ENCODE results near the gene PRIM1. TPM values are rescaled to one million over a fixed set of nuclear protein-coding genes. Genes with fewer than 3 reads are reported as not detected.

PRIM1 gene
- total and polyA plus RNA-seq, 2 of the 8 experiments (the other 6 are each of a cell fraction or from before 2014, with no cell fraction given): 52.4 to 61.9 TPM

GRCh38 chr12:56749853-56750252 lies 2.3 kb downstream of the PRIM1 start:
- CTCF ChIA-PET (ENCODE audit: partially characterized antibody): interaction anchor here (1.0 to 1.6 kb wide), 3 partner anchors 11 to 253 kb away, joined by 4 to 5 read pairs (median 5); no protein-coding TSS in a partner anchor
- no peak overlapping the region for H3K4ac ChIP-seq (replicated peaks; ENCODE audit: insufficient read length, low read depth, low read length)
- no peak overlapping the region for H3K9ac ChIP-seq (replicated peaks in 1 of 4; ENCODE audit: extremely low read depth in 1 of 4, low read depth in 3 of 4, low read length in 3 of 4)
- no peak overlapping the region for H2BK5ac ChIP-seq (ENCODE audit: low read depth, low read length)
- H3K27me3 ChIP-seq (replicated peaks in 1 of 4; ENCODE audit: control insufficient read depth in 3 of 4, extremely low read depth in 1 of 4, insufficient read depth in 3 of 4, low read length in 3 of 4): no peaks in the 10 kb centered on the region
- H2BK120ac ChIP-seq (replicated peaks; ENCODE audit: low read depth, low read length): no peak overlapping the region
- DNase-seq (ENCODE audit: low read depth in 1 of 2, low spot score in 2 of 2): no peak
- H3K79me1 ChIP-seq (ENCODE audit: low read depth, low read length): no peaks in the 10 kb centered on the region
- peaks cover 0 to 3% of the 10 kb centered on the region in 2 experiments for H4K20me1 ChIP-seq (replicated peaks in 1 of 2; ENCODE audit: control insufficient read depth in 1 of 2, insufficient read depth in 2 of 2, low read length in 2 of 2)
- H3K27ac ChIP-seq (ENCODE audit: low read depth, low read length): no peak overlapping the region
- H3K9me3 ChIP-seq (ENCODE audit: insufficient read depth in 2 of 2, low read depth in 1 of 2, low read length in 1 of 2): no peaks in the 10 kb centered on the region
- H3K4me1 ChIP-seq (replicated peaks in 1 of 4; ENCODE audit: control insufficient read depth in 3 of 4, insufficient read depth in 4 of 4, low read length in 3 of 4): peaks cover 0 to 4% (median 0%) of the 10 kb centered on the region in 4 experiments; a peak in 2 of 7 replicates
- no peak overlapping the region for H3K4me3 ChIP-seq (ENCODE audit: extremely low read depth in 1 of 4, insufficient read depth in 2 of 4, low read depth in 3 of 4, low read length in 4 of 4)
- H3K23ac ChIP-seq (ENCODE audit: insufficient read length): no peak overlapping the region
- H3K14ac ChIP-seq (ENCODE audit: insufficient read length): no peak overlapping the region
- H3K79me2 ChIP-seq (ENCODE audit: control insufficient read depth in 1 of 2, insufficient read depth in 2 of 2, low read length in 2 of 2): peaks cover 0 to 10% of the 10 kb centered on the region in 2 experiments; a peak in 2 of 4 replicates
- no peak overlapping the region for H3K56ac ChIP-seq (replicated peaks; ENCODE audit: insufficient read length, low read depth, low read length)
- H2BK20ac ChIP-seq (ENCODE audit: low read length): no peak overlapping the region
- peaks cover 4 to 46% (median 27%) of the 10 kb centered on the region in 4 experiments for H3K36me3 ChIP-seq (ENCODE audit: control insufficient read depth in 2 of 4, insufficient read depth in 4 of 4, low read length in 3 of 4)
- no peak for FAIRE-seq
- H3K18ac ChIP-seq (ENCODE audit: extremely low read depth, low read length): no peak overlapping the region
- POLR2A ChIA-PET (ENCODE audit: partially characterized antibody): interaction anchor here (0.9 to 43.7 kb wide), 3 partner anchors 9 to 51 kb away, joined by 3 to 1406 read pairs (median 23); partner anchors contain the start of gene PTGES3
- peaks cover 7% of the 10 kb centered on the region for H3K23me2 ChIP-seq (ENCODE audit: low read depth, low read length)
- H4K91ac ChIP-seq (replicated peaks; ENCODE audit: insufficient read length, low read length): no peak overlapping the region
- no peak overlapping the region for H2AFZ ChIP-seq (ENCODE audit: low read length)
- H2BK15ac ChIP-seq (ENCODE audit: low read length): no peak overlapping the region
- no peak overlapping the region for H2AK5ac ChIP-seq (ENCODE audit: low read depth, low read length)
- no peak overlapping the region for H4K8ac ChIP-seq (ENCODE audit: extremely low read depth, insufficient read depth, low read length)
- H2BK12ac ChIP-seq (ENCODE audit: low read depth, low read length): no peak overlapping the region
- H4K5ac ChIP-seq (ENCODE audit: insufficient read length, low read depth, low read length): no peak overlapping the region
- no peak overlapping the region for H3K4me2 ChIP-seq (ENCODE audit: insufficient read depth in 1 of 2, low read depth in 2 of 2, low read length in 2 of 2)
- TF ChIP-seq, protein P1, sequence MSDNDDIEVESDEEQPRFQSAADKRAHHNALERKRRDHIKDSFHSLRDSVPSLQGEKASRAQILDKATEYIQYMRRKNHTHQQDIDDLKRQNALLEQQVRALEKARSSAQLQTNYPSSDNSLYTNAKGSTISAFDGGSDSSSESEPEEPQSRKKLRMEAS (IDR thresholded peaks at IDR 0.05): no peak
- TF ChIP-seq YY1 (IDR thresholded peaks at IDR 0.05; ENCODE audit: low read depth, low read length): no peak
